Lower leg skin (tissue), 3 donors: ENCODE results near the gene CLTRN.
"Not testable (repeated sequence)": the region's sequence is repeated elsewhere in the genome, so short reads cannot be mapped to it uniquely, and the experiment has no call there.

Source experiments
- CTCF ChIP-seq, 3 donors: fragments of 450-650 bp; IDR thresholded peaks; one replicate each; pipeline ENCODE4 v1.5.1; 2016; ENCODE audit warnings: antibody characterized with exemption in 3 of 3, mild to moderate bottlenecking in 3 of 3, moderate library complexity in 2 of 3
- POLR2A ChIP-seq, 2 donors: fragments of 450-650 bp; IDR thresholded peaks; one replicate each; pipeline ENCODE4 v1.6.1; 2016 to 2017; ENCODE audit warnings: antibody characterized with exemption in 2 of 2, mild to moderate bottlenecking in 1 of 2, moderate library complexity in 1 of 2

- not testable (repeated sequence) for TF ChIP-seq CTCF, POLR2A (IDR thresholded peaks at IDR 0.05)
Measured at GRCh38 chrX:15703809-15704208, 39.2 kb upstream of the CLTRN start.
